Measurements from ENCODE around the gene SDSL. TPM values are rescaled to one million over a fixed set of nuclear protein-coding genes. Genes with fewer than 3 reads are reported as not detected.

Gene SDSL
- total and polyA plus RNA-seq, 2 of the 13 experiments (the other 11 are each of a cell fraction or from before 2014, with no cell fraction given): 1.2 to 1.7 TPM

GRCh38 chr12:113479590-113480335 is 57.6 kb downstream of the SDSL start (continued):
- TF ChIP-seq ZNF772 (CRISPR knock-in tag; IDR thresholded peaks at IDR 0.05): no peak
- TF ChIP-seq DR1 (CRISPR knock-in tag; IDR thresholded peaks at IDR 0.05): no peak
- no peak for TF ChIP-seq ZNF850 (CRISPR knock-in tag; conservative IDR thresholded peaks at IDR 0.05)
- no peak for TF ChIP-seq CENPBD1 (CRISPR knock-in tag; IDR thresholded peaks at IDR 0.05; ENCODE audit: borderline replicate concordance, low read depth)
- TF ChIP-seq GMEB2 (CRISPR knock-in tag; IDR thresholded peaks at IDR 0.05; ENCODE audit: low read depth): no peak
- peak; percentile 61; the same call in 1 of the 2 replicates for TF ChIP-seq ATF2 (CRISPR knock-in tag; IDR thresholded peaks at IDR 0.05)
- TF ChIP-seq ZNF710 (CRISPR knock-in tag; IDR thresholded peaks at IDR 0.05; ENCODE audit: borderline replicate concordance): no peak; the same call in 1 of the 2 replicates
- TF ChIP-seq SP2 (CRISPR knock-in tag; IDR thresholded peaks at IDR 0.05): no peak
- no peak for TF ChIP-seq ZBTB1 (CRISPR knock-in tag; IDR thresholded peaks at IDR 0.05; ENCODE audit: borderline replicate concordance)
- TF ChIP-seq CAMTA2 (CRISPR knock-in tag; IDR thresholded peaks at IDR 0.05; ENCODE audit: borderline replicate concordance): no peak; the same call in 1 of the 2 replicates
- TF ChIP-seq, protein P1, sequence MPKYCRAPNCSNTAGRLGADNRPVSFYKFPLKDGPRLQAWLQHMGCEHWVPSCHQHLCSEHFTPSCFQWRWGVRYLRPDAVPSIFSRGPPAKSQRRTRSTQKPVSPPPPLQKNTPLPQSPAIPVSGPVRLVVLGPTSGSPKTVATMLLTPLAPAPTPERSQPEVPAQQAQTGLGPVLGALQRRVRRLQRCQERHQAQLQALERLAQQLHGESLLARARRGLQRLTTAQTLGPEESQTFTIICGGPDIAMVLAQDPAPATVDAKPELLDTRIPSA (CRISPR knock-in tag; IDR thresholded peaks at IDR 0.05; ENCODE audit: borderline replicate concordance): no peak
- TF ChIP-seq ZNF619 (CRISPR knock-in tag; IDR thresholded peaks at IDR 0.05): no peak
- TF ChIP-seq ZFX (CRISPR knock-in tag; IDR thresholded peaks at IDR 0.05; ENCODE audit: low read depth): no peak
- TF ChIP-seq SOX5 (CRISPR knock-in tag; IDR thresholded peaks at IDR 0.05; ENCODE audit: borderline replicate concordance): peak; percentile 25; the same call in 1 of the 2 replicates
- peak; percentile 47; the same call in 1 of the 2 replicates for TF ChIP-seq GFI1 (CRISPR knock-in tag; IDR thresholded peaks at IDR 0.05; ENCODE audit: borderline replicate concordance)
- no peak for TF ChIP-seq TFDP2 (CRISPR knock-in tag; IDR thresholded peaks at IDR 0.05)
- no peak for TF ChIP-seq ZNF276 (CRISPR knock-in tag; IDR thresholded peaks at IDR 0.05; ENCODE audit: low read depth)
- TF ChIP-seq CENPT (CRISPR knock-in tag; IDR thresholded peaks at IDR 0.05; ENCODE audit: low read depth): no peak
- TF ChIP-seq ZNF883 (CRISPR knock-in tag; IDR thresholded peaks at IDR 0.05; ENCODE audit: not compliant biosample characterization): peak; percentile 50
